H9 (cell line): Measurements from ENCODE around the gene STARD8. TPM values are rescaled to one million over a fixed set of nuclear protein-coding genes. Genes with fewer than 3 reads are reported as not detected.

Experiments used
- DNase-seq: peaks from one replicate; pipeline ENCODE4 v3.0.0-alpha.2; 2017
- H2AFZ ChIP-seq: one replicate; pipeline ENCODE4 v1.6.1; 2013; ENCODE audit warnings: mild to moderate bottlenecking, low read length, control low read depth, moderate library complexity
- H2AK5ac ChIP-seq: 2 replicates; pipeline ENCODE4 v1.6.1; 2013; ENCODE audit warnings: low read length, control low read depth, mixed read lengths; ENCODE audit not compliant: insufficient read length
- H2BK120ac ChIP-seq: one replicate; pipeline ENCODE4 v1.6.1; 2013; ENCODE audit warnings: low read depth, mild to moderate bottlenecking, low read length, control low read depth, inconsistent platforms; ENCODE audit not compliant: poor library complexity, severe bottlenecking
- H2BK12ac ChIP-seq: 2 replicates; pipeline ENCODE4 v1.6.1; 2013; ENCODE audit warnings: low read length, control low read depth, mixed read lengths, low read depth; ENCODE audit not compliant: insufficient read length
- H2BK15ac ChIP-seq: 2 replicates; pipeline ENCODE4 v1.6.1; 2013; ENCODE audit warnings: low read depth, low read length, control low read depth
- H2BK20ac ChIP-seq: one replicate; pipeline ENCODE4 v1.6.1; 2013; ENCODE audit warnings: low read depth, mild to moderate bottlenecking, low read length, control low read depth, inconsistent platforms; ENCODE audit not compliant: poor library complexity, severe bottlenecking
- H2BK5ac ChIP-seq: 2 replicates; pipeline ENCODE4 v1.6.1; 2013; ENCODE audit warnings: low read length, control low read depth, mixed read lengths; ENCODE audit not compliant: insufficient read length
- H3K14ac ChIP-seq: 2 replicates; pipeline ENCODE4 v1.6.1; 2013; ENCODE audit warnings: low read length, control low read depth; ENCODE audit not compliant: insufficient read depth
- H3K18ac ChIP-seq: 2 replicates; pipeline ENCODE4 v1.6.1; 2013; ENCODE audit warnings: low read depth, mild to moderate bottlenecking, mixed read lengths, low read length, control low read depth; ENCODE audit not compliant: insufficient read length
- H3K23ac ChIP-seq: 2 replicates; pipeline ENCODE4 v1.6.1; 2013; ENCODE audit warnings: low read length, control low read depth, mixed read lengths, low read depth; ENCODE audit not compliant: insufficient read length
- H3K23me2 ChIP-seq: 2 replicates; pipeline ENCODE4 v1.6.1; 2013; ENCODE audit warnings: low read depth, mild to moderate bottlenecking, mixed read lengths, low read length, control low read depth; ENCODE audit not compliant: insufficient read length, poor library complexity, severe bottlenecking
- H3K27ac ChIP-seq: 2 replicates; pipeline ENCODE4 v1.5.1; 2013; ENCODE audit warnings: low read length, control low read depth, mixed read lengths, low read depth; ENCODE audit not compliant: insufficient read length
- H3K27me3 ChIP-seq: 2 replicates; pipeline ENCODE4 v1.6.1; 2013; ENCODE audit warnings: low read length, control low read depth, inconsistent platforms; ENCODE audit not compliant: insufficient read depth
- H3K4ac ChIP-seq: 2 replicates; pipeline ENCODE4 v1.6.1; 2013; ENCODE audit warnings: low read depth, mild to moderate bottlenecking, control low read depth, inconsistent platforms, low read length, moderate library complexity
- H3K4me1 ChIP-seq: 2 replicates; pipeline ENCODE4 v1.6.1; 2013; ENCODE audit warnings: low read length, control low read depth, inconsistent platforms; ENCODE audit not compliant: insufficient read depth
- H3K4me2 ChIP-seq: 2 replicates; pipeline ENCODE4 v1.6.1; 2013; ENCODE audit warnings: low read length, control low read depth, mixed read lengths; ENCODE audit not compliant: insufficient read length, insufficient read depth
- H3K56ac ChIP-seq: 2 replicates; pipeline ENCODE4 v1.6.1; 2013; ENCODE audit warnings: low read depth, mild to moderate bottlenecking, mixed read lengths, low read length, control low read depth; ENCODE audit not compliant: insufficient read length
- H3K79me1 ChIP-seq: 2 replicates; pipeline ENCODE4 v1.6.1; 2013; ENCODE audit warnings: low read depth, mild to moderate bottlenecking, moderate library complexity, low read length, control low read depth, inconsistent platforms; ENCODE audit not compliant: insufficient read depth, poor library complexity, severe bottlenecking
- H3K79me2 ChIP-seq: 2 replicates; pipeline ENCODE4 v1.6.1; 2013; ENCODE audit warnings: low read length, control low read depth, inconsistent platforms; ENCODE audit not compliant: insufficient read depth
- H3K9ac ChIP-seq: 2 replicates; pipeline ENCODE4 v1.6.1; 2013; ENCODE audit warnings: low read length, control low read depth, mixed read lengths; ENCODE audit not compliant: insufficient read length; ENCODE audit errors: extremely low read depth
- H3K9me3 ChIP-seq: one replicate; pipeline ENCODE4 v1.6.1; 2013; ENCODE audit warnings: low read depth, low read length, inconsistent platforms; ENCODE audit not compliant: control insufficient read depth
- H3T11ph ChIP-seq: one replicate; pipeline ENCODE4 v1.6.1; 2013; ENCODE audit warnings: mild to moderate bottlenecking, low read length, control low read depth, inconsistent platforms
- H4K20me1 ChIP-seq: one replicate; pipeline ENCODE4 v1.6.1; 2013; ENCODE audit not compliant: control insufficient read depth, insufficient read length, insufficient read depth
- H4K5ac ChIP-seq: 2 replicates; pipeline ENCODE4 v1.6.1; 2013; ENCODE audit warnings: low read depth, mild to moderate bottlenecking, mixed read lengths, low read length, control low read depth; ENCODE audit not compliant: insufficient read length
- H4K8ac ChIP-seq: replicated peaks from 2 replicates; pipeline ENCODE4 v1.6.1; 2013; ENCODE audit warnings: low read length, control low read depth, mixed read lengths, low read depth; ENCODE audit not compliant: insufficient read length
- H4K91ac ChIP-seq: 2 replicates; pipeline ENCODE4 v1.6.1; 2013; ENCODE audit warnings: low read depth, mild to moderate bottlenecking, moderate library complexity, mixed read lengths, low read length, control low read depth; ENCODE audit not compliant: insufficient read length
- H3K27ac Mint-ChIP-seq, 3 experiments: 2 replicates in 2 of 3; 3 replicates in 1 of 3; pipeline ENCODE4 v1.8.0; 2020 to 2021; ENCODE audit warnings: mixed read lengths in 3 of 3, mild to moderate bottlenecking in 1 of 3, moderate library complexity in 1 of 3
- H3K27me3 Mint-ChIP-seq: 2 replicates; pipeline ENCODE4 v1.8.0; 2021; ENCODE audit warnings: low read depth, mild to moderate bottlenecking, moderate library complexity, mixed read lengths
- H3K36me3 Mint-ChIP-seq, 3 experiments: 2 replicates in 2 of 3; 3 replicates in 1 of 3; pipeline ENCODE4 v1.8.0; 2020 to 2021; ENCODE audit warnings: low read depth in 3 of 3, mixed read lengths in 3 of 3; ENCODE audit not compliant: insufficient read depth in 1 of 3
- H3K4me1 Mint-ChIP-seq, 2 experiments: 2 replicates each; pipeline ENCODE4 v1.8.0; 2020; ENCODE audit warnings: mixed read lengths in 2 of 2
- H3K4me3 Mint-ChIP-seq, 2 experiments: 2 replicates in 1 of 2; 3 replicates in 1 of 2; pipeline ENCODE4 v1.8.0; 2020 to 2021; ENCODE audit warnings: mild to moderate bottlenecking in 2 of 2, mixed read lengths in 2 of 2, moderate library complexity in 1 of 2
- H3K9me3 Mint-ChIP-seq, 2 experiments: 2 replicates in 1 of 2; 3 replicates in 1 of 2; pipeline ENCODE4 v1.8.0; 2020; ENCODE audit warnings: mild to moderate bottlenecking in 2 of 2, mixed read lengths in 2 of 2, moderate library complexity in 1 of 2
- WGBS: extraction: QIAGEN DNeasy Blood & Tissue Kit; methylation state at CpG from one replicate; pipeline ENCODE4 v1.1.7; 2013; ENCODE audit warnings: missing lambda C conversion rate, low lambda C conversion rate, mixed read lengths; ENCODE audit not compliant: insufficient read length; ENCODE audit errors: extremely low coverage; 5-methylcytosine and 5-hydroxymethylcytosine counted together
- total RNA-seq: library from RNA; stranded (reverse); gene quantifications from 2 replicates; pipeline ENCODE4 v1.2.1, GENCODE V29; 2021
- TF ChIP-seq, protein P1 (sequence below): fragments of 200-600 bp; sonication (generic); conservative IDR thresholded peaks from 3 replicates; pipeline ENCODE4 v1.8.0; 2021; ENCODE audit warnings: antibody characterized with exemption, mild to moderate bottlenecking

STARD8 gene
- total RNA-seq, 1 experiment from 2014 or later: 0.52 TPM

DNA sequence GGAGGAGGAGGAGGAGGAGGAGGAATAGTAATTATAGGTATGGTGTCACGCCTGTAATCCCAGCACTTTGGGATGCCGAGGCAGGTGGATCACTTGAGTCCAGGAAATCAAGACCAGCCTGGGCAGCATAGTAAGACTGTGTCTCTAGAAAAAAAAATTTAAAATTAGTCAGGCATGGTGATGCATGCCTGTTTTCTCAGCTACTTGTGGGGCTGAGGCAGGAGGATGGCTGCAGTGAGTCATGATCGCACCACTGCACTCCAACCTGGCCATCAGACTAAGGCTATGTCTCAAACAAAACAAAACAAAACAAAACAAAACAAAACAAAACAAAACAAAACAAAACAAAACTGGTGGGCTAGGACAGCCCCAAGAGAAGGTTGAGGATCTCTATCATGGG lies 3.0 kb downstream of the STARD8 start:
- H3K4me1 ChIP-seq: no peaks in the 10 kb centered on the region; the same call in 1 of the 2 replicates
- Mint-ChIP-seq H3K4me3 (no peak overlapping the region), H3K27ac (no peak overlapping the region), H3K4me1 (peaks cover 7 to 12% of the 10 kb centered on the region in 2 experiments), H3K9me3 (peaks cover 66 to 71% of the 10 kb centered on the region in 2 experiments), H3K27me3 (peaks cover 16% of the 10 kb centered on the region), H3K36me3 (peaks cover 0 to 5% (median 0%) of the 10 kb centered on the region in 3 experiments; a peak in 4 of 7 replicates)
- H3K79me2 ChIP-seq: no peaks in the 10 kb centered on the region
- peaks cover 49% of the 10 kb centered on the region for H3K9me3 ChIP-seq
- H3T11ph ChIP-seq: no peak overlapping the region
- H2AFZ ChIP-seq: no peak overlapping the region
- H2BK20ac ChIP-seq: no peak overlapping the region
- H2BK12ac ChIP-seq: no peak overlapping the region
- no CpG with 5 or more reads among the region's 3 CpGs for WGBS
- H3K14ac ChIP-seq: no peak overlapping the region
- H3K27ac ChIP-seq: no peak overlapping the region
- H2BK120ac ChIP-seq: no peak overlapping the region
- no peak for DNase-seq
- no peak overlapping the region for H3K18ac ChIP-seq
- no peak overlapping the region for H4K91ac ChIP-seq
- no peak overlapping the region for H2BK5ac ChIP-seq
- TF ChIP-seq, protein P1, sequence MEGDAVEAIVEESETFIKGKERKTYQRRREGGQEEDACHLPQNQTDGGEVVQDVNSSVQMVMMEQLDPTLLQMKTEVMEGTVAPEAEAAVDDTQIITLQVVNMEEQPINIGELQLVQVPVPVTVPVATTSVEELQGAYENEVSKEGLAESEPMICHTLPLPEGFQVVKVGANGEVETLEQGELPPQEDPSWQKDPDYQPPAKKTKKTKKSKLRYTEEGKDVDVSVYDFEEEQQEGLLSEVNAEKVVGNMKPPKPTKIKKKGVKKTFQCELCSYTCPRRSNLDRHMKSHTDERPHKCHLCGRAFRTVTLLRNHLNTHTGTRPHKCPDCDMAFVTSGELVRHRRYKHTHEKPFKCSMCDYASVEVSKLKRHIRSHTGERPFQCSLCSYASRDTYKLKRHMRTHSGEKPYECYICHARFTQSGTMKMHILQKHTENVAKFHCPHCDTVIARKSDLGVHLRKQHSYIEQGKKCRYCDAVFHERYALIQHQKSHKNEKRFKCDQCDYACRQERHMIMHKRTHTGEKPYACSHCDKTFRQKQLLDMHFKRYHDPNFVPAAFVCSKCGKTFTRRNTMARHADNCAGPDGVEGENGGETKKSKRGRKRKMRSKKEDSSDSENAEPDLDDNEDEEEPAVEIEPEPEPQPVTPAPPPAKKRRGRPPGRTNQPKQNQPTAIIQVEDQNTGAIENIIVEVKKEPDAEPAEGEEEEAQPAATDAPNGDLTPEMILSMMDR: no peak
- no peak overlapping the region for H3K9ac ChIP-seq
- H3K23me2 ChIP-seq: no peaks in the 10 kb centered on the region
- no peaks in the 10 kb centered on the region for H3K79me1 ChIP-seq
- no peak overlapping the region for H3K56ac ChIP-seq
- no peaks in the 10 kb centered on the region for H3K27me3 ChIP-seq
- H3K4me2 ChIP-seq: no peak overlapping the region
- no peak overlapping the region for H3K4ac ChIP-seq
- no peak overlapping the region for H4K5ac ChIP-seq
- no peak overlapping the region for H2BK15ac ChIP-seq
- no peak overlapping the region for H2AK5ac ChIP-seq
- no peak overlapping the region for H3K23ac ChIP-seq
- H4K8ac ChIP-seq: no peak overlapping the region
- H4K20me1 ChIP-seq: no peaks in the 10 kb centered on the region
